Heart left ventricle (tissue), 16 donors: Measurements from ENCODE around the gene PI4K2B. TPM values are rescaled to one million over a fixed set of nuclear protein-coding genes. Genes with fewer than 3 reads are reported as not detected.
"Not testable (repeated sequence)": the region's sequence is repeated elsewhere in the genome, so short reads cannot be mapped to it uniquely, and the experiment has no call there.

ENCODE experiments used
- ATAC-seq, 4 donors: fragments of 200-7000 bp; cut with Tn5 transposase; one replicate each; pipeline ENCODE4 v1.9.1; 2020 to 2022; ENCODE audit warnings: moderate library complexity in 4 of 4, mild to moderate bottlenecking in 3 of 4, moderate number of reproducible peaks in 1 of 4
- DNase-seq, 5 donors: peaks; one replicate each; pipeline ENCODE4 v3.0.0-alpha.2; 2020
- H3K27ac ChIP-seq, 12 donors: fragments of 200-600 bp; sonication (generic) in 4 of 12; one replicate each; pipeline versions ENCODE4 v1.5.0 to v1.8.0; 2016 to 2022; ENCODE audit warnings: mild to moderate bottlenecking in 2 of 12
- H3K27me3 ChIP-seq, 9 donors: fragments of 200-600 bp; sonication (generic) in 2 of 9; one replicate each; pipeline versions ENCODE4 v1.5.1 to v1.8.0; 2016 to 2022; ENCODE audit warnings: mild to moderate bottlenecking in 3 of 9
- H3K36me3 ChIP-seq, 9 donors: fragments of 200-600 bp; sonication (generic) in 2 of 9; one replicate each; pipeline versions ENCODE4 v1.5.0 to v1.8.0; 2018 to 2022; ENCODE audit warnings: mild to moderate bottlenecking in 2 of 9
- H3K4me1 ChIP-seq, 12 donors: fragments of 200-600 bp; sonication (generic) in 4 of 12; one replicate each; pipeline versions ENCODE4 v1.5.0 to v1.8.0; 2016 to 2022; ENCODE audit warnings: mild to moderate bottlenecking in 3 of 12
- H3K4me3 ChIP-seq, 12 donors: fragments of 200-600 bp; sonication (generic) in 4 of 12; one replicate each; pipeline versions ENCODE4 v1.5.0 to v1.8.0; 2017 to 2022; ENCODE audit warnings: mild to moderate bottlenecking in 9 of 12, moderate library complexity in 4 of 12
- H3K9me3 ChIP-seq, 12 donors: fragments of 200-600 bp; sonication (generic) in 4 of 12; one replicate each; pipeline versions ENCODE4 v1.5.0 to v1.8.0; 2016 to 2022; ENCODE audit warnings: mild to moderate bottlenecking in 1 of 12
- POLR2A ChIP-seq, 2 donors: fragments of 450-650 bp; IDR thresholded peaks; one replicate each; pipeline ENCODE4 v1.6.1; 2017; ENCODE audit warnings: antibody characterized with exemption in 2 of 2, mild to moderate bottlenecking in 2 of 2, moderate library complexity in 2 of 2
- WGBS, 4 donors: extraction: QIAGEN DNeasy Blood & Tissue Kit in 2 of 4; methylation state at CpG; one replicate each; pipeline versions ENCODE4 v1.1.5 to v1.1.7; 2013 to 2018; 5-methylcytosine and 5-hydroxymethylcytosine counted together
- intact Hi-C, 10 donors: fragments of 100-400 bp; cut with DNase I; formaldehyde crosslinking; loops; one replicate each; pipeline versions ENCODE4 v1.11.1 to v1.14.2; 2022
- polyA plus RNA-seq, 2 donors: library from polyadenylated mRNA; stranded (reverse); fragments of 200-250 nt; gene quantifications; one replicate each; pipeline ENCODE4 v1.2.3, GENCODE V29; 2013
- total RNA-seq, 9 donors: library from RNA; depleted of rRNA in 2 of 9; stranded (reverse); fragments of >200 nt in 2 of 9; fragmentation: NEBNext Ultra II Directional in 3 of 9; extraction: Animal tissue kit (Norgen Biotek cat#: 25700) in 3 of 9; gene quantifications; one replicate each; pipeline versions ENCODE4 v1.1.0 to v1.2.4, GENCODE V29; 2016 to 2023
- TF ChIP-seq, protein P1 (sequence below), 12 donors: fragments of 200-600 bp; sonication (generic) in 4 of 12; IDR thresholded peaks; one replicate each; pipeline versions ENCODE4 v1.5.0 to v1.8.0; 2018 to 2022; ENCODE audit warnings: antibody characterized with exemption in 12 of 12, mild to moderate bottlenecking in 5 of 12
- donor health status: ischemic (EF 13 %, LVEDD 7.1; RV severe dilation, severe dysfunction).
- donor health status: healthy with polysubstance abuse.
- donor health status: DM: no; HTN: yes; CAD: no.
- donor health status: DM: no; HTN: no; CAD: no.
- donor health status: ischemic (EF 25% LVEDD 6.9; RV normal size, moderate dysfunction).
- donor health status: ischemic (EF 25% LVEDD 5.7; RV mildly dilated, moderate dysfunction).
- donor health status: healthy.
- donor health status: DM: yes; HTN: yes; CAD: no.
- donor health status: ischemic (EF 35%, LVEDD 5.7; RV mildly dilated, moderate dysfunction).
- donor health status: nonischemic (EF 11% LVEDD 7.7; RV severe dilation, severe dysfunction).
- donor health status: DM: yes; HTN: yes; CAD: no.
- donor health status: PGD.
- donor health status: ischemic (EF 29% LVEDD 5.4; RV normal size, mild dysfunction).
- donor health status: nonischemic (EF 23%, LVEDD 6.1; RV moderate dilation, normal function).

The PI4K2B gene
- total and polyA plus RNA-seq, 11 donors = 1.3 to 6.8 (median 2.6) TPM

DNA sequence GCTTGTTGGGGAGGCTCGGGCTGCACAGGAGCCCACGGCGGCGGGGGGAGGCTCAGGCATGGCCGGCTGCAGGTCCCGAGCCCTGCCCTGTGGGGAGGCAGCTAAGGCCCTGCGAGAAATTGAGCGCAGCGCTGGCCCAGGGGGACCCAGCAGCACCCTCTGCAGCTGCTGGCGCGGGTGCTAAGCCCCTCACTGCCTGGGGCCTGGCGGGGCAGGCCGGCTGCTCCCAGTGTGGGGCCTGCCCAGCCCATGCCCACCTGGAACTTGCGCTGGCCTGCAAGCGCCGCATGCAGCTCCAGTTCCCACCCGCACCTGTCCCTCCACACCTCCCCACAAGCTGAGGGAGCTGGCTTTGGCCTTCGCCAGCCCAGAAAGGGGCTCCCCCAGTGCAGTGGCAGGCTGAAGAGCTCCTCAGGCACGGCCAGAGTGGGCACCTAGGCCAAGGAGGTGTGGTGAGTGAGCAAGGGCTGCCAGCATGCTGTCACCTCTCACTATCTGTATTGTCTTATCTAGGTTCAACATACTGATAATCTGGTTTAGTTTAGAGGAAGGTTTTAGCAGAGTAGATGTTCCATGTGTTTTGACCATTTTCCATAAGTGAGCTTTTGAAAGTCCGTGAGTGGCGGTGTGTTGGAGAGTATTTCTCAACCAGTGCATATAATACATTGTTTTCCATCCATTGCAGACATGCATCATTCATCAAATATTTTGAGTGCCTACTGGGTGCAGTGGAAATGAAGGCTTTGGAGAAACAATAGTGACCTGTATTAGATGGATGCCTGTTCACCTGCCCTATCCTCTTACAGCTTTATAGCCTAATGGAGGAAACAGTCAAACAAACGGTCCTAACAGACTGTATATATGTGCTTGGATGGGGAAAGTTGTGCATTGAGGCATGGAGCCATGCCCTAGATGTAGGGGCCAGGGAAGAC, 13.1 kb downstream of the PI4K2B start:
- WGBS, 4 donors = 94 to 96% (median 95%) methylated on average over 10 to 22 of the region's 22 CpGs
- Histone ChIP-seq H3K4me3 (no peak overlapping the region), H3K9me3 (peaks cover 0 to 10% (median 0%) of the 10 kb centered on the region in 12 donors), H3K27me3 (no peaks in the 10 kb centered on the region), H3K4me1 (peaks cover 0 to 16% (median 0%) of the 10 kb centered on the region in 12 donors), H3K27ac (no peak overlapping the region), H3K36me3 (no peaks in the 10 kb centered on the region)
- TF ChIP-seq, protein P1, sequence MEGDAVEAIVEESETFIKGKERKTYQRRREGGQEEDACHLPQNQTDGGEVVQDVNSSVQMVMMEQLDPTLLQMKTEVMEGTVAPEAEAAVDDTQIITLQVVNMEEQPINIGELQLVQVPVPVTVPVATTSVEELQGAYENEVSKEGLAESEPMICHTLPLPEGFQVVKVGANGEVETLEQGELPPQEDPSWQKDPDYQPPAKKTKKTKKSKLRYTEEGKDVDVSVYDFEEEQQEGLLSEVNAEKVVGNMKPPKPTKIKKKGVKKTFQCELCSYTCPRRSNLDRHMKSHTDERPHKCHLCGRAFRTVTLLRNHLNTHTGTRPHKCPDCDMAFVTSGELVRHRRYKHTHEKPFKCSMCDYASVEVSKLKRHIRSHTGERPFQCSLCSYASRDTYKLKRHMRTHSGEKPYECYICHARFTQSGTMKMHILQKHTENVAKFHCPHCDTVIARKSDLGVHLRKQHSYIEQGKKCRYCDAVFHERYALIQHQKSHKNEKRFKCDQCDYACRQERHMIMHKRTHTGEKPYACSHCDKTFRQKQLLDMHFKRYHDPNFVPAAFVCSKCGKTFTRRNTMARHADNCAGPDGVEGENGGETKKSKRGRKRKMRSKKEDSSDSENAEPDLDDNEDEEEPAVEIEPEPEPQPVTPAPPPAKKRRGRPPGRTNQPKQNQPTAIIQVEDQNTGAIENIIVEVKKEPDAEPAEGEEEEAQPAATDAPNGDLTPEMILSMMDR (IDR thresholded peaks at IDR 0.05) = no peak
- no peak for TF ChIP-seq POLR2A (IDR thresholded peaks at IDR 0.05)
- intact Hi-C loops = no loop called here
- no peak for DNase-seq
- ATAC-seq = peak in 1 of 4 donors; percentile 41

DNA sequence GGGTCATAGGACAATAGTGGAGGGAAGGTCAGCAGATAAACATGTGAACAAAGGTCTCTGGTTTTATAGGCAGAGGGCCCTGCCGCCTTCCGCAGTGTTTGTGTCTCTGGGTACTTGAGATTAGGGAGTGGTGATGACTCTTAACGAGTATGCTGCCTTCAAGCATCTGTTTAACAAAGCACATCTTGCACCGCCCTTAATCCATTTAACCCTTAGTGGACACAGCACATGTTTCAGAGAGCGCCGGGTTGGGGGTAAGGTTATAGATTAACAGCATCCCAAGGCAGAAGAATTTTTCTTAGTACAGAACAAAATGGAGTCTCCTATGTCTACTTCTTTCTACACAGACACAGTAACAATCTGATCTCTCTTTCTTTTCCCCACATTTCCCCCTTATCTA, 15.0 kb downstream of the PI4K2B start:
- 67 to 69% (median 69%) methylated on average over 6 of the region's 6 CpGs for WGBS, 4 donors
- H3K27me3 ChIP-seq = not testable (repeated sequence)

DNA sequence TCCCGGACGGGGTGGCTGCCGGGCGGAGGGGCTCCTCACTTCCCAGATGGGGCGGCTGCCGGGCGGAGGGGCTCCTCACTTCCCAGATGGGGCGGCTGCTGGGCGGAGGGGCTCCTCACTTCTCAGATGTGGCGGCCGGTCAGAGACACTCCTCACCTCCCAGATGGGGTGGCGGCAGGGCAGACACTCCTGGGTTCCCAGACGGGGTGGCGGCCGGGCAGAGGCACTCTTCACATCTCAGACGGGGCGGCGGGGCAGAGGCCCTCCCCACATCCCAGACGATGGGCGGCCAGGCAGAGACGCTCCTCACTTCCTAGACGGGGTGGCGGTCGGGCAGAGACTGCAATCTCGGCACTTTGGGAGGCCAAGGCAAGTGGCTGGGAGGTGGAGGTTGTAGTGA, 15.7 kb downstream of the PI4K2B start:
- Histone ChIP-seq H3K9me3 (peaks cover 0 to 10% (median 0%) of the 10 kb centered on the region in 12 donors), H3K4me1 (peaks cover 0 to 28% (median 0%) of the 10 kb centered on the region in 12 donors)
- H3K4me3 ChIP-seq, intact Hi-C loops, H3K27ac ChIP-seq, H3K27me3 ChIP-seq, ATAC-seq, DNase-seq, H3K36me3 ChIP-seq: not testable (repeated sequence)
- 97 to 100% (median 98%) methylated on average over 4 to 25 of the region's 25 CpGs for WGBS, 4 donors

More for the DNA sequence above, 15.0 kb downstream of the PI4K2B start:
- peaks cover 0 to 28% (median 0%) of the 10 kb centered on the region in 12 donors for H3K4me1 ChIP-seq
- DNase-seq, H3K27ac ChIP-seq, H3K4me3 ChIP-seq, H3K36me3 ChIP-seq, intact Hi-C loops, ATAC-seq: not testable (repeated sequence)
- H3K9me3 ChIP-seq = peaks cover 0 to 10% (median 0%) of the 10 kb centered on the region in 12 donors

DNA sequence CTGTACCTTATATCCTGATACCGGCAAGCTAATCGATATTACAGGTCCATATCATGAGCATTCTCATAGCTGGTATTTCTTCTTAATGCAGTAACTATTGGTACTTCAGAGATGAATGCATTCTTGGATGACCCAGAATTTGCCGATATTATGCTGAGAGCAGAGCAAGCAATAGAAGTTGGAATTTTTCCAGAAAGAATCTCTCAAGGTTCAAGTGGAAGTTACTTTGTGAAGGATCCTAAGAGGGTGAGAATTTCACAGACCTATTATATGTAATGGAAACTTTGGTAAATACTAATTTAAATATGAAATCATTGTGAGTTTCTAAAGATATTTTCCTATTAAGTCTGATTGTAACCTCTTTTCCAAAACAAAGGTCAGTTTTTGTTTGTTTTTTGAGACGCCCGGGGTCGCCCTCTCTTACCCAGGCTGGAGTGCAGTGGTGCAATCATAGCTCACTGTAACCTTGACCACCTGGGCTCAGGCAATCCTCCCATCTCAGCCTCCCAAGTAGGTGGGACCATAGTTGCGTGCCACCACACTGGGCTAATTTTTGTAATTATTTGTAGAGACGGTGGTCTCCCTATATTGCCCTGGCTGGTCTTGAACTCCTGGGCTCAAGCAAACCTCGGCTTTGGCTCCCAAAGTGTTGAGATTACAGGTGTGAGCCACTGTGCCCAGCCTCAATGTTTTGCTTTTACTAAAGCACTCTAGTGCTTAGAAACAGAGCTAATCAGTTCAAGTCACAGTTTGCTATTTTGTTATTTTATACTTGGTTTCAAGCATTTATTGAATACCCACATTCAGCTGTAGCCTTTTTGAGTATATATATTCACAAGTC, 18.6 kb downstream of the PI4K2B start:
- Histone ChIP-seq H3K27me3 (no peaks in the 10 kb centered on the region), H3K36me3 (peaks cover 0 to 29% (median 24%) of the 10 kb centered on the region in 9 donors), H3K4me1 (peaks cover 0 to 28% (median 0%) of the 10 kb centered on the region in 12 donors), H3K4me3 (no peak overlapping the region), H3K27ac (peak overlapping the region in 1 of 12 donors; percentile 28), H3K9me3 (no peaks in the 10 kb centered on the region)
- no peak for DNase-seq
- WGBS, 4 donors = 78 to 91% (median 84%) methylated on average over 9 of the region's 9 CpGs
- intact Hi-C loops = no loop called here
- TF ChIP-seq, protein P1 (IDR thresholded peaks at IDR 0.05) = no peak
- no peak for TF ChIP-seq POLR2A (IDR thresholded peaks at IDR 0.05)
- ATAC-seq = no peak

DNA sequence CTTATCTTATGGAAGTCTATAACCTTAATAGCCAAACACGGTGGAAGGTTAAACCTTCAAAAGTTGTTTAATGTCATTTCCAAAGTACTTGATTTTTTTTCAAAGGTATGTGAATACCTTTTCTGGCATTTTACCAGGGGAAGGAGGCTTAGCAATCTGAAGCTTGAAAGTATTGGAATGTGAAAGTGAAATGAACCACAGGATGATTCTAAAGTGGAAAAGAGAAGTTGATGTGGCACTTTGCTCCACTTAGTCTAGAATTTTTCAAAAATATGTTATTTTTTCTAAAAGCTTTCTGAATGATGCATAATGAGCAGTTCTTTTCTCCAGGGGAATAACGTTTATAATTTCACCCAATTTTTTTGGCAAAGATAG, 19.2 kb downstream of the PI4K2B start:
- Histone ChIP-seq H3K9me3 (no peaks in the 10 kb centered on the region), H3K4me1 (peaks cover 0 to 23% (median 0%) of the 10 kb centered on the region in 12 donors), H3K4me3 (no peak overlapping the region), H3K27me3 (no peaks in the 10 kb centered on the region), H3K27ac (peak overlapping the region in 1 of 12 donors; percentile 28), H3K36me3 (peaks cover 0 to 35% (median 29%) of the 10 kb centered on the region in 9 donors)
- 21 to 30% (median 28%) methylated on average over 2 of the region's 2 CpGs for WGBS, 4 donors
- DNase-seq = no peak
- intact Hi-C loops = no loop called here
- TF ChIP-seq, protein P1 (IDR thresholded peaks at IDR 0.05) = no peak
- no peak for TF ChIP-seq POLR2A (IDR thresholded peaks at IDR 0.05)
- ATAC-seq = no peak

DNA sequence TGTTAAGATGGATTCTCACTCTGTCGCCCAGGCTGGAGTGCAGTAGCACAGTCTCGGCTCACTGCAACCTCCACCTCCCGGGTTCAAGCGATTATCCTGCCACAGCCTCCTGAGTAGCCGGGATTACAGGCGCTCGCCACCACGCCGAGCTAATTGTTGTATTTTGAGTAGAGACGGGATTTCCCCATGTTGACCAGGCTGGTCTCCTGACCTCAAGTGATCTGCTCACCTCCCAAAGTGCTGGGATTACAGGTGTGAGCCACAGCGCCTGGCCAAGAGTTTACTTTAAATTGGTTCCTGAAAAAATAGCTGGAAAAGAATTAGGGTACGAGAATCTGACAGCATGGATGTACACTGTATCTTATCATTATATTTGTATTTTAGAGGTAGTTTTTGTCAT, 20.0 kb downstream of the PI4K2B start:
- H3K27ac ChIP-seq, H3K27me3 ChIP-seq, H3K9me3 ChIP-seq, intact Hi-C loops, ATAC-seq, DNase-seq, H3K4me3 ChIP-seq: not testable (repeated sequence)
- peaks cover 0 to 42% (median 30%) of the 10 kb centered on the region in 9 donors for H3K36me3 ChIP-seq
- peaks cover 0 to 20% (median 0%) of the 10 kb centered on the region in 12 donors for H3K4me1 ChIP-seq
- 92 to 99% (median 97%) methylated on average over 12 of the region's 12 CpGs for WGBS, 4 donors
